Gastrocnemius medialis (tissue), 4 donors: Measurements from ENCODE around the gene HS6ST2.

Source experiments
- POLR2A ChIP-seq, 2 donors: fragments of 450-650 bp; IDR thresholded peaks; one replicate each; pipeline ENCODE4 v1.6.1; 2017; ENCODE audit warnings: antibody characterized with exemption in 2 of 2, mild to moderate bottlenecking in 2 of 2, moderate library complexity in 2 of 2
- TF ChIP-seq, protein P1 (sequence below), 5 experiments: fragments of 450-650 bp in 3 of 5; fragments of 200-600 bp in 2 of 5; sonication (generic) in 2 of 5; IDR thresholded peaks in 4 of 5; conservative IDR thresholded peaks in 1 of 5; 1 replicate in 4 of 5; 2 replicates in 1 of 5; pipeline ENCODE4 v1.5.1; 2016 to 2019; ENCODE audit warnings: antibody characterized with exemption in 5 of 5, mild to moderate bottlenecking in 3 of 5, moderate library complexity in 3 of 5

- TF ChIP-seq, protein P1, sequence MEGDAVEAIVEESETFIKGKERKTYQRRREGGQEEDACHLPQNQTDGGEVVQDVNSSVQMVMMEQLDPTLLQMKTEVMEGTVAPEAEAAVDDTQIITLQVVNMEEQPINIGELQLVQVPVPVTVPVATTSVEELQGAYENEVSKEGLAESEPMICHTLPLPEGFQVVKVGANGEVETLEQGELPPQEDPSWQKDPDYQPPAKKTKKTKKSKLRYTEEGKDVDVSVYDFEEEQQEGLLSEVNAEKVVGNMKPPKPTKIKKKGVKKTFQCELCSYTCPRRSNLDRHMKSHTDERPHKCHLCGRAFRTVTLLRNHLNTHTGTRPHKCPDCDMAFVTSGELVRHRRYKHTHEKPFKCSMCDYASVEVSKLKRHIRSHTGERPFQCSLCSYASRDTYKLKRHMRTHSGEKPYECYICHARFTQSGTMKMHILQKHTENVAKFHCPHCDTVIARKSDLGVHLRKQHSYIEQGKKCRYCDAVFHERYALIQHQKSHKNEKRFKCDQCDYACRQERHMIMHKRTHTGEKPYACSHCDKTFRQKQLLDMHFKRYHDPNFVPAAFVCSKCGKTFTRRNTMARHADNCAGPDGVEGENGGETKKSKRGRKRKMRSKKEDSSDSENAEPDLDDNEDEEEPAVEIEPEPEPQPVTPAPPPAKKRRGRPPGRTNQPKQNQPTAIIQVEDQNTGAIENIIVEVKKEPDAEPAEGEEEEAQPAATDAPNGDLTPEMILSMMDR (IDR thresholded peaks at IDR 0.05 in 4 of 5, conservative IDR thresholded peaks at IDR 0.05 in 1 of 5) = no peak
- TF ChIP-seq POLR2A (IDR thresholded peaks at IDR 0.05) = no peak
These were observed 306.9 kb downstream of the HS6ST2 start for GRCh38 chrX:132651421-132652086.
